HG03280 (cell line): ENCODE data around the gene GMEB1.
"Not testable (repeated sequence)": the region's sequence is repeated elsewhere in the genome, so short reads cannot be mapped to it uniquely, and the experiment has no call there.

Source experiments
- ATAC-seq: cut with Tn5 transposase; IDR thresholded peaks from one replicate; pipeline ENCODE4 v1.9.1; 2021; ENCODE audit warnings: mild to moderate bottlenecking, moderate library complexity; ENCODE audit not compliant: unreplicated experiment

GMEB1 gene

DNA sequence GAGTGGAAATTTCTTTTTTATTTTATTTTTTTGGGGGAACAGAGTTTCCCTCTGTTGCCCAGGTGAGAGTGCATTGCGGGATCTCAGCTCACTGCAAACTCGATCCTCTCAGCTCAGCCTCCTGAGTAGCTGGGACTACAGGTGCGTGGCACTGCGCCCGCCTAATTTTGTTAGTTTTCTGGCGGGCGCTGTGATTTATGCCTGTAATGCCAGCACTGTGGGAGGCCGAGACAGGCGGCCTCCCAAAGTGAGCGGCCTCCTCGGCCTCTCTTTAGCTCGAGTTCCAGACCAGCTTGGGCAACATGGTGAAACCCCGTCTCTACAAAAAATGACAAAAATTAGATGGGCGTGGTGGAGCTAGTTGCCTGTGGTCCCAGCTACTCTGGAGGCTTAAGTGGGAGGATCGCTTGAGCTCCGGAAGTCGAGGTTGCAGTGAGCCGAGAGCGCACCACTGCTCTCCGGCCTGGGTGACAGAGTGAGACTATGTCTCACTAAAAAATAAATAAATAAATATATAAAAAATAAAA is 2.7 kb downstream of the GMEB1 start:
- ATAC-seq = no peak

DNA sequence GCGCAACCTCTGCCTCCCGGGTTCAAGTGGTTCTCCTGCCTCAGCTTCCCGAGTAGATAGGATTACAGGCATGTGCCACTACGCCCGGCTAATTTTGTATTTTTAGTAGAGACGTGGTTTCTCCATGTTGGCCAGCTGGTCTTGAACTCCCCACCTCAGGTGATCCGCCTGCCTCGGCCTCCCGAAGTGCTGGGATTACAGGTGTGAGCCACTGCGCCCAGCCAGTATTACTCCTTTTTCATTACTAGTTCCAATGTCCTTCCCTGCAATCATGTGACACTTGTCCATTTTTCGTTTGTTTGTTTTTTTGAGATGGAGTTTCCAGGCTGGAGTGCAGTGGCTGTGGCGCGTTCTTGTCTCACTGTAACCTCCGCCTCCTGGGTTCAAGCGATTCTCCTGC is 4.4 kb downstream of the GMEB1 start:
- ATAC-seq = not testable (repeated sequence)

DNA sequence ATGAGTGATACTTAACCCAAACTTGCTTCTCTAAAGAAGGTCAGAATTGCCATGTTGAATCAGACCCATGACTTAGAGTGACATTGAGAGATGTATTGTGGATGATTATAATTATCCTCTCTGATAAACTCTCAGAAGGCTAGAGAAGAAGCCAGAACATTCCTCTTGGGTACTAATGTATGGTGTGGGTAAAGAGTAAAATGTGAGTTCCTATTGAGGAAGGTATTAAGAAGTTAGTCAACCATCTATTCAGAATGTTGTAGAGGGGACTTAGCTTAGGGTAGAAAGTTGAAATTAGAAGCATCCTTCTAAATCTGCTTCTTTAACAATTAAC is 7.3 kb downstream of the GMEB1 start:
- ATAC-seq = no peak

DNA sequence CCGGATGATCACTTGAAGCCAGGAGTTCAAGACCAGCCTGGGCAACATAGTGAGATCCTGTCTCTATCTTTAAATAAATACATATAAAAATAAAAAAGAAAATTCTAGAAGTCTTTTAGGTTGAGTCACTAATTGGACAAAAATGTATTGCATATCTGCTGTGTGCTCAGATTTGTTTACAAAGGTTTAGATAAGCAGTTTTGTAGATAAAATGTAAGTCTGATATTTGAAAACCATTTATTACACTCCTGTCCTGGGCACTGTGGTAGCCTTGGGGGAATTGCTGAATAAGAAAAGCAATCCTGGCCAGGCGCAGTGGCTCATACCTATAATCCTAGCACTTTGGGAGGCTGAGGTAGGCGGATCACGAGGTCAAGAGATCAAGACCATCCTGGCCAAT is 11.6 kb downstream of the GMEB1 start:
- ATAC-seq = no peak

DNA sequence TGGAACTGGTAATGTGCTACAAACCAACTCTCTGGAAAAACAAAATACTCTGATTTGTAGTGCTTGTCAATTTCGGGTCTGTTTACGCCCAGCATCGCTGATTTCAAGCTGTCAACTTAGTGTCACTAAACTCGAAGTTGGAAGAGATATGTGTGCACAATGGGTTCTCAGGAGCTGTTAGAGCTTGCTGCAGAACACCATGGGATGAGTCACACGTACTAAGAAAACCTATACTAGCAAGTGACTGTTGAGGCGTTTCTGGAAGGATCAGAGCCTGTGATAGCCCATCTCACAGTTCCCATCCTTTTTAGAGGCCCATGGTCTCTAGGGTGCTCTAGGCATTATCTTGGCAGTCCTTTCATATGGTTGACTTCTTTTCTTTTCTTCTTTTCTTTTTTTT is 14.3 kb downstream of the GMEB1 start:
- no peak for ATAC-seq

DNA sequence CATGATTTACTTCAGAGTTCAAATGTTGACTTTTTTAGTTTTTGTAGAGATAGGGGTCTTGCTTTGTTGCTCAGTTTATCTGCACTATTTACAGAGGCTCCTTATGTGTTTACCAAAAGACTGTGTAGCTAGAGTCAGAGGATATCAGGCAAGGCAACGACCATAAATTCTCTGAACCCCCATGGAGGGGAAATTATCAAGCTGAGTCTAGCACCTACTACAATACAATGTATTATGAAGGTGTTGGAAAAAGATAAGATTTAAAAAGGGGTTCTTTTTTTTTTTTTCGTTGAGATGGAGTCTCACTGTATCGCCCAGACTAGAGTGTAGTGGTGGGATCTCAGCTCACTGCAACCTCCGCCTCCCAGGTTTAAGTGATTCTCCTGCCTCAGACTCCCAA is 16.4 kb downstream of the GMEB1 start:
- ATAC-seq = no peak

DNA sequence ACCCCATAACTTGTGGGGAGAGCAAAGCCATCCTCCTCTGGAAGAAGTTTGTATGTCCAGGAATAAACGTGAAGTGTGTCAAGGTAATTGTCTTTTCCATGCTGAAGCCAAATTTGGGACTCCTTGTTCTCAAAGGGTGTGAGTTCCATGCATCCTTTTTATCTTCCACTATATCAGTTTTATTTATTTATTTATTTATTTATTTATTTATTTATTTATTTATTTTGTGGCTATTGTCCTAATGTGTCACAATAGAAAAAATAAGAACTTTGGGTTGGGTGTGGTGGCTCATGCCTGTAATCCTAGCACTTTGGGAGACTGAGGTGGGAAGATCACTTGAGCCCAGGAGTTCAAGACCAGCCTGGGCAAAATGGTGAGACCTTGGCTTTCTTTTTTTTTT is 23.0 kb downstream of the GMEB1 start:
- not testable (repeated sequence) for ATAC-seq

DNA sequence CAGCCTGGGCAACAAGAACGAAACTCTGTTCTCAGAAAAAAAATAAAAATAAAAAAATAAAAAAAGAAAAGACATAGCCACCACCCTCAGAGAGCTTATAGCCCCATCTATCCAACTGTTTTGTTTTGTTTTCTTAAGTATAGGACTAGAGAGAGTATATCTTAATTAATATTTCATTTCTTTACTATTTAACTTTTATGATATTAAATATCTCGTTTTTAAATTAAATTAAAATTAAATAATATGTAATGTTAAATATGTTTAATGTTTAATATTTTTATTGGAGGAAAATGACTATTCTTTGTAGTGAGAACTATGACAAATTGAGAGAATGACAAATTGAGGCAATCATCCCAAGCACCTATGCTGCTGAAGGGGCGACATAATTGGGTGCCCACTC is 35.0 kb downstream of the GMEB1 start:
- ATAC-seq = no peak

DNA sequence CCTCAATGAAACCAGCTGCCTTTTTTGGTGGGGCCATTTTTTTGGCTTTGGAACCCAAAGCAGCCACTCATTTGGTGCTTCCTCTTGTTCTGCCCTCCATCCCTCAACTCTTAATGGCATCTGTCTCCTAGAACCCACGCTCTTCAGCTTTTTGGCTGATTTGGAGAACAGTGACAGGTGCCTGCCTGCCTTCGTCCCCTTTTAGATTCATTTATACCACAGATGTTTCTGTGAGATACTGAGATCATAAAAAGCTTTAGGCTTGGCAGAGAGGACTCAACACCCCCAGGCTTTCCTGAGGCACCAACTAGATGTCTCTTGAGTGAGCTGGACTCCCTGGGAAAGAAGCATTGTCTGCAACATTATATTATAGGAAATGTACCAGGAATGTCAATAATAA is 47.8 kb downstream of the GMEB1 start:
- ATAC-seq = no peak

DNA sequence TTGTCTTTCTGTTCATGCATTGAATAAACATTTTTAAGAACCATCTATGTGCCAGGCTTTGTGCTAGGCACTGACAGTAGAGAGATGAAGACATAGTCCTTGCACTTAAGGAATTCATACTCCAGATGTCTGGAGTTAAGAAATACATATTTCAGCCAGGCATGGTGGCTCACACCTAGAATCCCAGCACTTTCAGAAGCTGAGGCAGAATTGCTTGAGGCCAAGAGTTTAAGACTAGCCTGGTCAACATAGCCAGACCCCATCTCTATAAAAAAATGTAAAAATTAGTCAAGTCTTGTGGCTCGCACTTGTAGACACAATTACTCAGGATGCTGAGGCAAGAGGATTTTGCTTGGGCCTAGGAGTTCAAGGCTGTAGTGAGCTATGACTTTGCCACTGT is 49.6 kb downstream of the GMEB1 start:
- ATAC-seq = no peak

DNA sequence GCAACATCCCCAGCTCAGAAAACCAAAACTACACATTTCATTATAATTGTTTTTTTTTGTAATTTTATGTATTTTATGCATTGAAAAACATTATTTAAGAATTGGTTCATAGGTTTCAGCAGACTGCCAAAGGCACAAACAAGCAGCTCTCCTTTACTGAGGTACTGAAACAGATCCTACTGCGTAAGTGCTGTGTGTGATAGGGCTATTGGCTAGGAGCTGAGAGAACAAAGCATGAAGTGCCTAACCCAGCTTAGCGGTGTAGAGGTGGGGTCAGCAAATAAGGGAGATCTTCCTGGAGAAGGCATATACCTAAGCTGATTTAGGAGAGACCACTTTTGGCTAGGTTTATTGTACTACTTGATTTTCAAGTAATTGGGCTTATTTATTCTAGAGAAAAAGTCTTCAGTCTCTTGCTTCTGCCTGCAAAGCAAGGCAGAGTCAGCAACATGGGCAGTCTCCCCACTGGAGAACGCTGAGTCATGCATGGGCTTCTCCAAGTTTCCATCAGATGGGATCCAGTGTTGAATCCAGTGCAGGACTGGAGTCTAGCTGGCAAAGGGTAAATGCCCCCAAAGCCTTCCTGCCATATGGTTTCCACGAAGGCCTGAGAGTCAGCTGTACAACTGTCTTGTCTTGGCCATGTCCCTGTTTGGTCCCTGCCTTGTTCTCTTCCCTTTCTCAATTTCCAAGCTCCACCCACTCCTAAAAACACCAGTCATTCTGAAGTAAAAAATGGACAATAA is 50.2 kb downstream of the GMEB1 start:
- ATAC-seq = no peak

DNA sequence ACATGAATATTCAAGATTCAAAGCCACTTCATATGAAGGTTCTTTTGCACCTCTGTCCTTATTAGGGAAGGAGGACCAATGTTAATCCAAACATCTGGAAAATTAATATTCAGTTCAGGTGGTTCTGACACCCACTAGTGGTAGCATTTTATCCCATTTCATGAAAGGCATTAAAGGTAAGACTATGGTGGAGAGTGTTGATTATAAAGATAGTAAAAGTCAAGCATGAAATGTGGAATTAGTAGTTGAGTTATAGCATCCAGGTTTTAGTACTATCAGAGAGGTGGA is 50.7 kb downstream of the GMEB1 start:
- ATAC-seq = no peak

DNA sequence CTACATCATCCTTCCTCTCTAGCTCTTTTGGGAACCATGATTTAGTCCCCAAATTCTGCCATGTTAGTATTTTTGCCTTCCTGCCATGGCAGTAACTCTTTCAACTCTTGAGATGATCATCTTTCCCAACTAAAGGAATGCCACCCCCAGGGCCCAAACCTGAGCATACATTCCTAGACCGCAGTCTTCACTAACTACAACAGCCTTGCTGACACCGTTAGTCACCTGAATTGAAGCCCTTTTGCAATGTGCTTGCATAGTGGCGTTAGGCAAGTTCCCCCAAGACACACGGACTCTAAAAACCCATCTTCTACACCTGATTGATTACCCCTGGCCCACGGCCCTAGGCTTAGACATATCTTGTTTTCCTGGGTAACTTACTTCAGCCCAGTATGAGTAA is 51.8 kb downstream of the GMEB1 start:
- no peak for ATAC-seq

DNA sequence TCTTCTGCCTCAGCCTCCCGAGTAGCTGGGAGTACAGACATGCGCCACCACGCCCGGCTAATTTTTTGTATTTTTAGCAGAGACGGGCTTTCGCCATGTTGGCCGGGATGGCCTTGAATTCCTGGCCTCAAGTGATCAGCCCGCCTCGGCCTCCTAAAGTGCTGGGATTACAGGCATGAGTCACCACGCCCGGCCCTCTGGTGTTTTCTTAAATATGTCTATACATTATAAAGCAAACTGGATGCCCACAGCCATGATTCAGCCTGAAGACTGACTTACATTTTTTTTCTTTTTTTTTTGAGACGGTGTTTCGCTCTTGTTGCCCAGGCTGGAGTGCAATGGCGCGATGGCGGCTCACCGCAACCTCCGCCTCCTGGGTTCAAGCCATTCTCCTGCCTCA is 53.3 kb downstream of the GMEB1 start:
- ATAC-seq = not testable (repeated sequence)

DNA sequence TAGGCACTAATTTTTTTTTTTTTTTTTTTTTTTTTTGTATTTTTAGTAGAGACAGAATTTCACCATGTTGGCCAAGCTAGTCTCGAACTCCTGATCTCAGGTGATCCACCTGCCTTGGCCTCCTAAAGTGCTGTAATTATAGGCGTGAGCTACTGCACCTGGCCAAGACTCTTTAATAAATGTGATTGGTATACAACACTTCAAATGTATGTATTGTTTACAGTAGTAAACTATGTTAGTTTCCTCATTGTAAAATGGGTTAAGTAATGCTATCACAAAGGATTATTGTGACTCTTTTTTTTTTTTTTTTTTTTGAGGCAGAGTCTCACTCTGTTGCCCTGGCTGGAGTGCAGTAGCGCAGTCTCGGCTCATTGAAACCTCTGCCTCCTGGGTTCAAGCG is 56.8 kb downstream of the GMEB1 start:
- not testable (repeated sequence) for ATAC-seq

DNA sequence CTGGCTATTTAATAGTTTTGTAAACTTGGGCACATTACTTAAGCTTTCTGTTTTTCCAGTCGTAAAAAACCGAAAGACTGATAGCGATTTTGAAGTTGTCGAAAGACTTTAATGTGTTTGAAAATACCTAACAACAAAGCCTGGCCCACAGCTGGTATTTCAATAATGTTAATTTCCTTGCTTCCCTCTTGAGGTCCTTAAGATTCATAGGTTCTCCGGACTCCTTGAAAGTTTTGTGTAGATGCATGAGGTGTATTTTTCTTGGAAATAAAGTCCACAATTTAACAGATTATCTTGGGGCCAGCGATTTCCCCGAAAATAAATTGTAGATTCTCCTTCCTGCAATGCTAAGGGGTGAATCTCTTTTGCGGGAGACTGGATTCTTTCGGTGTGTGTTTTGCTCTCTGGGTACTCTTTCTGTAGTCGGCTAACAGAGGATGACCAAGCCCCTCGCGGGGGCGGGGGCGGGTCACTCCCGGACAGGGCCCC is 67.4 kb downstream of the GMEB1 start:
- ATAC-seq = no peak

DNA sequence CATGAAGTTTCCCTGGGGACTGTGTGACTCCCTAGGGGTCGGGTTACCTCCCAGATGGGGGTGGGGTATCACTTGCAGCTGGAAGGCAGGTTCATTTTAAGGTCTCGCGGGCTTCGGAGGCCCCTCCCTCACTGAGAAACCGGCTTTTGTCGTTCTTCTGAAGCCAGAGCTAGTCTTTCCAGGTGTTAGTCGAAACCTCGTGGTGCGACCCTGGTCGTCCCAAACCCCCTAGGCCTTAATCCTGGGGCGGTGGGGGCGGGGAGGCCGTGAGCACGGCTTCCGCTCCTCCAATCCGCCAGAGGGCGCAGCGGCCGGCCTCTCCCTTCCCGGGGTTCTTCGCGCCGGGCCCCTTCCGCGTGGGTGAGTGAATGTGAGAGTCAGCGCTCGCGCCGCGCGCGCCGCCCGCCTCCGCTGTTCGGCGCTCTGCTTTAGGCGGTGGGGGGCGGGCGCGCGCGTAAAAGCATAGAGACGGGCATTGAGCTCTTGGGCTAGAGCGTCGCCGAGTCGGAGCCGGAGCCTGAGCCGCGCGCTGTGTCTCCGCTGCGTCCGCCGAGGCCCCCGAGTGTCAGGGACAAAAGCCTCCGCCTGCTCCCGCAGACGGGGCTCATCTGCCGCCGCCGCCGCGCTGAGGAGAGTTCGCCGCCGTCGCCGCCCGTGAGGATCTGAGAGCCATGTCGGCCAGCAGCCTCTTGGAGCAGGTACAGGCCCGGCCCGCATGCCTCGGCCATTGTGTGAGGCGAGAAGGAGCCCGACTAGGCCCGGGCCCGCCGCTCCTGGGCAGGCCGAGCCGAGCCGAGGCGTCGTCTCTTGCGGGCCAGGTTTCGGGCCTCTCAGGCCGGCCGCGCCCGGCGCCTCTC is 68.1 kb downstream of the GMEB1 start, which contains the start of gene YTHDF2:
YTHDF2 (plus strand) TSS at position 491 of the 857 bp plus-strand sequence; CDS start at position 672, 181 bp downstream.
- peak; percentile 92 for ATAC-seq

DNA sequence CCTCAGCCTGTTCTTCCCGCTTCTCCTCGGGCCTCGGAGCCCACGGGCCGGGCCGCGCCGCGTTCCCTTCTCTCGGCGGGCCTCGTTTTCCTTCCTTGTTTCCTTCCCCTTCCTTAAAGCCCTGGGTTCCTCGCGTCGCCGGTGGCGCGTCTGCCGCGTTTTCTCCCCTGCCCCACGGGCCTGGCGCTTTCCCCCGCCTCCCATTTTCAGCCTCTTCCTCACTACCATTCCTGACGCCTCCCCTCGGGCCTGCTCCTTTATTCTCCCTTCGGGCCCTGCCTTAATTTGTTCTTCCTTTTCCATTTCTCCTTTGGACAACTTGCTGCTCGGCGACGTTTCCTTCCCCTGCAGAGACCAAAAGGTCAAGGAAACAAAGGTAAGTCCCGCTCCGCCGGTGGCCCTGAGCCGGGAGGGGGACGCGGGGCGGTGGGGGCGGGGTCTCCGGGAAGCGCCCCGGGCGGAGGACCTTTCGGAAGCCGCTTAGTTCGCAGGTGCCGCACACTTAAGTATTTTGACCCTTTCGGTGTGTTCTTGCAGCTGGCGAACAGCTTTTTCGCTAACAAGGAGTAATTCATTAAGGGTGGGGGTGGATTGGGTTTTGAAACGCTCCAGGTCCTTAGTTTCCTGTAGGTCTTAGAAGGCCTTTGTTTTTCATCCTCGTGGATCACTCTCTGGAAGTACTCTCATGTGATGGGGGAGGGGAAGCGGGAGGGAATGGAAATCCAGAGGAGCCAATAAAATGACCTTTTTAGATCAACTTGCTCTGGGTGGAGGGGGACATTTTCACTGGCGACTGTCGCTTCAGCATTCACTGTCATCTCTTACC is 68.9 kb downstream of the GMEB1 start:
- peak; percentile 9 for ATAC-seq

DNA sequence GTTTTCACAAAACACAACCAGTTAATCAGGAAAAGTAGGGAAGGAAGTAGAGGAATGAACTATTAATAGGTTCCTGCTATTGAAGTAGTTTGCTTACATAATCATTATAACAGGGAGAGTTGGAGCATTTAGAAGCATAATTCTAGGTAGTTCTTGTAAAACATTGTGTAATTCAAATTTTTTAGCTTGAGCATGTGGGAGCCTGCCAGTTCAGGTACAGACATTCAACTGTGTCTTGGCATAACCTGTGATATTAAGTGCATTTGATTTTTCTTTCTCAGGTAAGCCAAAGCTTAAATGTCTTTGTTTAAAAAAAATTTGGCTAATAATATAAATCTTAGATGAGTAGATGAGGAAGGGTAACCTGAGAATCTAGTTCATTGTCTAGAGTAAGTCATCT is 71.5 kb downstream of the GMEB1 start:
- ATAC-seq = no peak

DNA sequence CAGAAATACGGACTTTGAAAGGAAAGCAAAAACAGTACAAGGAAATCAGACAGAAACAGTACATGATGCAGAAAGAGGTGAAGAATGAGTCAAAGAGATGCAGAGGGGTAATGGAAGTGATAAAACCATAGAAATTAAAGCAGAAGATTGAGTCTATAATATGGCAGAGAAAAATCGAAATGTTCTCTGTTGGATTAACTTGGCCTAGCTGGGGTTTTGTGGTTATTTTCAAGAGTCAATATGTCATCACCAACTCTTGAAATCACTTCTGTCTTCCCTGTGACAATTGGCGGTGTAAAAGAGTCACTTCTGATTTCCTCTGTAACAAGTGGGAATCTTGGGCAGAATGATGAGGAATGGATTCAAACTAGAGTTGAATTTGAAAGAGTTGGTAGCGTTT is 75.6 kb downstream of the GMEB1 start:
- ATAC-seq = no peak

DNA sequence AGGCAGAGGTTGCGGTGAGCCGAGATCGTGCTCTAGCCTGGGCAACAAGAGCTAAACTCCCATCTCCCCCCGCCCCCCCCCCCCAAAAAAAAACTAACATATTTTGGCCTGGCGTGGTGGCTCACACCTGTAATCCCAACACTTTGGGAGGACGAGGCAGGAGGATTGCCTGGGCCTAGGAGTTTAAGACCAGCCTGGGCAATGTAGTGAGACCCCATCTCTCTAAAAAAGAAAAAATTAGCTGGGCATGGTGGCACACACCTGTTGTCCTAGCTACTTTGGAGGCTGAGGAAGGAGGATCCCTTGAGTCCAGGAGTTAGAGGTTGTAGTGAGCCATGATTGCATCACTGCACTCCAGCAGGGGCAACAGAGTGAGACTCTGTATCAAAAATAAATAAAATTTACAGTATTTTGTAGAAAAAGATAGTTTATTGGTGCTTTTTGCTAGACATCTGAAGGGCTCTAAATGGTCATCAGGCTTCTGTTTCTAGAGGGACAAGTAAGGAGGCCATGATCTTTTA is 77.1 kb downstream of the GMEB1 start:
- ATAC-seq = no peak
